HEK293T (cell line): Measurements from ENCODE around the gene TCF19.

Experiments used
- CTCF ChIA-PET: fragments of 350-600 bp; formaldehyde crosslinking; extraction: SDS; loops from one replicate; lab custom pipeline; 2021; ENCODE audit warnings: antibody characterized with exemption, inconsistent platforms; lab: Yijun Ruan, JAX
- POLR2A ChIA-PET: fragments of 350-600 bp; formaldehyde crosslinking; extraction: SDS; loops from one replicate; lab custom pipeline; 2020; ENCODE audit warnings: antibody characterized with exemption, inconsistent platforms; lab: Yijun Ruan, JAX
- DNase-seq: peaks from one replicate; pipeline ENCODE4 v3.0.0; 2012; ENCODE audit warnings: mixed read lengths; ENCODE audit errors: extremely low spot score
- ARNT ChIP-seq: fragments of 450-650 bp; IDR thresholded peaks from 2 replicates; pipeline ENCODE4 v1.6.1; 2017; ENCODE audit warnings: mild to moderate bottlenecking
- BHLHE40 ChIP-seq: fragments of 450-650 bp; IDR thresholded peaks from 2 replicates; pipeline ENCODE4 v1.6.1; 2016; ENCODE audit warnings: mild to moderate bottlenecking, moderate library complexity, borderline replicate concordance
- CTBP1 ChIP-seq: fragments of 450-650 bp; IDR thresholded peaks from 2 replicates; pipeline ENCODE4 v1.6.1; 2016; ENCODE audit warnings: borderline replicate concordance
- ELF4 ChIP-seq: fragments of 450-650 bp; IDR thresholded peaks from 2 replicates; pipeline ENCODE4 v1.6.1; 2017; ENCODE audit warnings: antibody characterized with exemption
- FOXA1 ChIP-seq: fragments of 450-650 bp; IDR thresholded peaks from 2 replicates; pipeline ENCODE4 v1.6.1; 2016; ENCODE audit warnings: mild to moderate bottlenecking
- FOXK2 ChIP-seq: fragments of 450-650 bp; IDR thresholded peaks from 2 replicates; pipeline ENCODE4 v1.6.1; 2016; ENCODE audit warnings: mild to moderate bottlenecking
- FOXM1 ChIP-seq: fragments of 450-650 bp; IDR thresholded peaks from 2 replicates; pipeline ENCODE4 v1.6.1; 2017; ENCODE audit warnings: mild to moderate bottlenecking, borderline replicate concordance
- HDGF ChIP-seq: fragments of 450-650 bp; IDR thresholded peaks from 2 replicates; pipeline ENCODE4 v1.6.1; 2017; ENCODE audit warnings: antibody characterized with exemption, borderline replicate concordance
- L3MBTL2 ChIP-seq: fragments of 450-650 bp; conservative IDR thresholded peaks from 2 replicates; pipeline ENCODE4 v1.6.1; 2016; ENCODE audit warnings: mild to moderate bottlenecking
- LEF1 ChIP-seq: fragments of 450-650 bp; IDR thresholded peaks from 2 replicates; pipeline ENCODE4 v1.6.1; 2017; ENCODE audit warnings: mild to moderate bottlenecking, borderline replicate concordance
- NFRKB ChIP-seq: fragments of 450-650 bp; IDR thresholded peaks from 2 replicates; pipeline ENCODE4 v1.6.1; 2016; ENCODE audit warnings: mild to moderate bottlenecking, moderate library complexity
- SP1 ChIP-seq: fragments of 450-650 bp; IDR thresholded peaks from 2 replicates; pipeline ENCODE4 v1.6.1; 2017
- SUZ12 ChIP-seq: fragments of 450-650 bp; IDR thresholded peaks from 2 replicates; pipeline ENCODE4 v1.6.1; 2016; ENCODE audit warnings: mild to moderate bottlenecking
- TARDBP ChIP-seq: fragments of 450-650 bp; IDR thresholded peaks from 2 replicates; pipeline ENCODE4 v1.6.1; 2016
- ZNF384 ChIP-seq: fragments of 450-650 bp; IDR thresholded peaks from 2 replicates; pipeline ENCODE4 v1.6.1; 2016
- TF ChIP-seq, protein P1 (sequence below): fragments of 450-650 bp; IDR thresholded peaks from 2 replicates; pipeline ENCODE4 v1.6.1; 2016

TCF19 gene

DNA sequence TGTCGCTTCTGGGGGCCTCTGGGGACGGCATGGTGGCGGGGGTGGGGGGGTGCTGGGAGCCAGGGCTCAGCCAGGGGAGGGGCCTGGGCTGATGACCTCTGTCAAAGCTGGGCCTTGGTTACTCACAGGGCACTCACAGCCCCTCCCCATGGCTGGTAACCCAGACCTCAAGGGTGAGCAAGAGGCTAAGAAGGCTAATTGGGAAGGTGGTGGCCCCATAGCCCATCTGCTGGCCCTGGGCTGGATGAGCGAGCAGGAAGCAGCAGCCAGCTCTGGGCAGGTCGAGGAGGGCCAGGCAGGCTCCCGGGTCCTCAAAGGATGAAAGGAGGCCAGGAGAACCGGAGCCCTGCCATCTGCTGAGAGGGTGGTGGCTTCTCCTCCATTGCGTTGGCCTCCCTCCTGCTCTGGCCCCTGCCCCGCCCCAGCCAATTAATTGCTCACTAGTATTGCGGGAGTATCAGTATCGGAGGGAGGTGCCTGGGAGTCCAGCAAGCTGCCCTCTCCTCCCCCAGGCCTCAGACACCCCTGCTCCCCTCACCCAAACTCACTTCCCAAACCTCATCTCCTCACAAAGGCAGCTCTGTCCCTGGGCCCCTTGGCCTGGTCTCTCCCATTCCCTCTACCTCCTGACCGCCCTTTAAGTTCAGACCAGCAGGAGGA is 37.1 kb upstream of the TCF19 start:
- ChIA-PET CTCF (interaction anchor here (1.0 kb wide), 1 partner anchor 42 kb away, joined by 3 read pairs; no protein-coding TSS in a partner anchor), POLR2A (no interaction called here)
- DNase-seq, result no peak
- TF ChIP-seq FOXA1 (no peak), SP1 (no peak), L3MBTL2 (no peak), LEF1 (no peak), FOXK2 (no peak), BHLHE40 (no peak), ELF4 (no peak), TARDBP (no peak), SUZ12 (no peak), NFRKB (no peak), ZNF384 (no peak), HDGF (no peak), FOXM1 (no peak), ARNT (no peak), CTBP1 (no peak)
- TF ChIP-seq, protein P1, sequence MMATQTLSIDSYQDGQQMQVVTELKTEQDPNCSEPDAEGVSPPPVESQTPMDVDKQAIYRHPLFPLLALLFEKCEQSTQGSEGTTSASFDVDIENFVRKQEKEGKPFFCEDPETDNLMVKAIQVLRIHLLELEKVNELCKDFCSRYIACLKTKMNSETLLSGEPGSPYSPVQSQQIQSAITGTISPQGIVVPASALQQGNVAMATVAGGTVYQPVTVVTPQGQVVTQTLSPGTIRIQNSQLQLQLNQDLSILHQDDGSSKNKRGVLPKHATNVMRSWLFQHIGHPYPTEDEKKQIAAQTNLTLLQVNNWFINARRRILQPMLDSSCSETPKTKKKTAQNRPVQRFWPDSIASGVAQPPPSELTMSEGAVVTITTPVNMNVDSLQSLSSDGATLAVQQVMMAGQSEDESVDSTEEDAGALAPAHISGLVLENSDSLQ, result no peak

DNA sequence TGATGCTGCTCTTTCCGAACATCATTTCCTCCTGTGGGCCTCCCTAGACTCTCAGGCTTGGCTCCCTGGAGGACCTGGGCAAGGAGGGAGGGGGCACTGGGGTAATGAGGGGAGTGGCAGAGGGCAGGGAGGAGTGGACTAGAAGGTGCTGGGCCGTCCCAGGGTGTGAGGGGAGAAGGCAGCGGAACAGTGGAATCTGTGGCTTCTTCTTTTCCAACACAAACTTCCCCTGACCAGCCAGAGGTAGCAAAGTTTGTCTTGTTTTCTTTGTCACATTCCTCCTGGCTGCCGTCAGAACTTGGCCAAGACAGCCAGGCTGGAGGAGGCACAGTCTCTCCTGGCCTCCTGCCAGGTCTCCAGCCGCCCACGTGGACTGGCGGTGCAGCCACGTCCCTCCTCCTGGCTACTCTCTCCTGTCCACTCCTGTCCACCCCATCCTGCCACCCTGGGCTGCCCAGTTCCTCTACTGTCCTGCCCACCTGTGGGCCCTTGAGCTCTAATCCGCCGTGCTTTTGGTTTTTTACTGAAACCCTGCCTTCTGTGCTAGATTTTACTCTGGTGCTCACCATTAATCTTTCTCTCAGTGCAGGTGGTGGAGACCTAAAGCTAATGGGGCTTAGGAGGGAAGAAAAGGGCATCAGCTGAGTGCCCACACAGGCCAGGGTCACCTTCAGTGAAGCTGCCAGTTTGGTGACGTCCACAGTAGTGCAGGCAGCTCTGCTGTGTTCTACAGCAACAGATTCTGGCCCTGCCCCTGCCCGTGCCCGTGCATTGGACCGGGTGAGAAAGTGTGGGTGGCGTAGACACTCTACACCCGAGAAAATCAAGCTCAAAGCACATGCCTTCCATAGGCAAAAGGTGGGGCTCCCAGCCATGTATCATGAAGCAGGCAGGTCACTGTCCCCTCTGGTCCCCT is 35.3 kb upstream of the TCF19 start:
- CTCF ChIA-PET, result interaction anchor here (0.6 kb wide), 1 partner anchor 301 kb away, joined by 4 read pairs; no protein-coding TSS in a partner anchor
- POLR2A ChIA-PET, result no interaction called here
- no peak for TF ChIP-seq SUZ12
- TF ChIP-seq BHLHE40, result no peak
- TF ChIP-seq LEF1, result no peak
- TF ChIP-seq, protein P1, result no peak
- TF ChIP-seq CTBP1, result no peak
- no peak for TF ChIP-seq ZNF384
- no peak for TF ChIP-seq FOXM1
- no peak for TF ChIP-seq ELF4
- no peak for DNase-seq

GRCh38 chr6:31125162-31125561 is 33.2 kb upstream of the TCF19 start:
- TF ChIP-seq ELF4, result no peak
- no peak for TF ChIP-seq FOXA1
- TF ChIP-seq L3MBTL2, result no peak
- TF ChIP-seq SP1, result no peak
- TF ChIP-seq, protein P1, result no peak
- TF ChIP-seq HDGF, result no peak
- no peak for TF ChIP-seq CTBP1
- no peak for TF ChIP-seq BHLHE40
- no peak for TF ChIP-seq FOXK2
- no peak for TF ChIP-seq SUZ12
- TF ChIP-seq TARDBP, result no peak
- TF ChIP-seq NFRKB, result no peak
- TF ChIP-seq LEF1, result no peak
- TF ChIP-seq ZNF384, result no peak
- no peak for TF ChIP-seq FOXM1
- TF ChIP-seq ARNT, result no peak
- ChIA-PET POLR2A (no interaction called here), CTCF (interaction anchor here (0.7 kb wide), 1 partner anchor 242 kb away, joined by 3 read pairs; no protein-coding TSS in a partner anchor)
- DNase-seq, result no peak

GRCh38 chr6:31125586-31126363 is 32.6 kb upstream of the TCF19 start:
- DNase-seq, result no peak
- ChIA-PET CTCF (no interaction called here), POLR2A (no interaction called here)
- TF ChIP-seq FOXM1 (no peak), ZNF384 (no peak), ARNT (no peak), CTBP1 (no peak), SP1 (no peak), HDGF (no peak), ELF4 (no peak), NFRKB (no peak), L3MBTL2 (no peak), BHLHE40 (no peak), LEF1 (no peak), FOXA1 (no peak), FOXK2 (no peak), TARDBP (no peak), SUZ12 (no peak)
- TF ChIP-seq, protein P1, result no peak
